C4-2B (cell line): ENCODE data around the gene ELMO1.

Experiments used
- H3K27ac ChIP-seq: fragments of 450-650 bp; 2 replicates; pipeline ENCODE4 v1.5.1; 2017
- CTCF ChIP-seq: fragments of 450-650 bp; conservative IDR thresholded peaks from 2 replicates; pipeline ENCODE4 v1.5.1; 2017; ENCODE audit warnings: mild to moderate bottlenecking
- ZFX ChIP-seq: fragments of 450-650 bp; IDR thresholded peaks from 2 replicates; pipeline ENCODE4 v1.6.1; 2017

ELMO1 gene

GRCh38 chr7:37352251-37352880 is 96.3 kb downstream of the ELMO1 start:
- H3K27ac ChIP-seq, result no peak overlapping the region
- TF ChIP-seq CTCF, result no peak
- no peak for TF ChIP-seq ZFX

DNA sequence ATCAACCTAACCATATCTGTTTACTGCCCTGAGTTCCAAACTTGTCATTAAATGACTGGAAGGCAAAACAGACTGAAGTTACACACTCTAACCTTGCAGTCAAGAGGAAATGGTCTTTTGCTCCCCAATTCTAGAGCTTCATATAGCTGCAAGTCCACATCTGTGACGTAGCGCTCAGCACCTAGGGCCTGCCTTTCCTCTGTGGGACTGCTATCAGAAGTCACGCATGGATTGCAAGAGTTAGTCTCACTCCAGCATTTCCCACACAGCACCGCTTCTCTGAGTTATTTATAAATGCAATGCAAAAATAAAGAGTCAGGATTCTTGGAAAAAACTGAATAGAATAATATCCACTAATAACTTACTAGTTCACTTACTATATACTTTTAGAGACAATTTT is 96.9 kb downstream of the ELMO1 start:
- TF ChIP-seq CTCF (no peak), ZFX (no peak)
- H3K27ac ChIP-seq, result no peak overlapping the region

DNA sequence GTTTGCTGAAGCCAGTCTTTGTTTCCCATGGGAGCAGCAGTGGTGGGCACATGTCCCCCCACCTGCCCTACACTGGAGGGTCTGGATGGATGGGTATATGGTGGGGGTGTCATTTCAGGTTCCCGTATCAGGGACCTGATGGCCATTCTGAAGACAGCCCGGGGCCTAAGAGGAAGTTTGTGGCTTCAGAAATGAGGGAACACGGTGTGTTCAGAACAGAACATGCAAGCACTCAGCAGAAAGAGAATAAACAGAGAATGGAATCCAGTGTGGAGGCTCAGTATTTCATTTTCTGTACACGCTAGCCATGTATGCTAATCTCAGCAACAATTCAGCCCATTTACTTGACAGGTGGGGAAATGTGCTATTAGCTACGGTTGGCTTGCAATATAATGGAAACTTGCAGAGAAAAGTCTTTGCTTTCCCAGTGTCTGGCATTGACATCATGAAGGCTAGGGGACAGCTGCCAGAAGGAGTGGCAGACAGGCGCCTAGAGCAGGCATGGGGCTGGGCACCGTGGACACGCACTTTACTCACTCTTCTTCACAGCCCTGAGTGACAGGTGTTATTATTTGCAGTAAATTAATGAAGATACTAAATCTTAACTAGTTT is 98.6 kb downstream of the ELMO1 start:
- TF ChIP-seq CTCF (no peak), ZFX (no peak)
- H3K27ac ChIP-seq, result no peak overlapping the region

DNA sequence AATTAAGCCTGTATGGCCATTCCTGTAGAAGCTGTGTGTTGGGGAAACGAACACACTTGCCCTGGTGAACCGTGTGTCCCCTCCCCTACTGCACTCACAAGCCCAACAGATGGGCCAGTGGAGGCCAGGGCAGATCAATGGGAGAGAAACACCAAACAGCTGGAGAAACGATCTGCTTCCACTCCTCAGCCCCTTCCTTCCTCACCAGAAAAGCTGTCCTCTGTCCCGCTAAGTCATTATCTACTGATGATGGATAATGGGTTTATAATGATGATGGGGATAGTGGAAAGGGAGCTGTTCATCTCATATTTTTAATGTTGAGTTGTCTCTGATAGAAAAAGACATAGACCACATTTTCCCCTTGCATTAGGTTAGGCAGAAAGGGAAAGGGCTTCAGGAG is 99.7 kb downstream of the ELMO1 start:
- no peak overlapping the region for H3K27ac ChIP-seq
- TF ChIP-seq CTCF, result no peak
- no peak for TF ChIP-seq ZFX

DNA sequence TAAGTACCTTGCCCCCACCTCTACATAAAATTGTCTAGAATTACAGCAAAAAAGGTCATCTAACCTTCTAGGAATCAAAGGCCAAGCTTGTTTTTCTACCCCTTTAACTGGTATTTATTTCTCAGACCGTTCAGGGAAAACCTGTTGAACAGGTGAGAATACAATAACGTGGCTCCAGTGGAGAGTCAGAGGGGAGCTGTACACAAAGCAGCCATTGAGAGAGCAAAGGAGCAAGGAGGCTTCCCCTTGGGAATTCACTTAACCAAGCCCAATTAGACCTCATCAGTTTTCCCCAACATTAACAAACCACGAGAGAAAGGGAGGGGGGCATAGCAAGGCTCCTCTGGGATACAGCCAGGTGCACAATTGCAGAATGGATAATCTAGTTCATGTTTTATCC is 101.9 kb downstream of the ELMO1 start:
- TF ChIP-seq CTCF, result no peak
- TF ChIP-seq ZFX, result no peak
- no peak overlapping the region for H3K27ac ChIP-seq

GRCh38 chr7:37344886-37345579 is 103.6 kb downstream of the ELMO1 start:
- H3K27ac ChIP-seq, result no peak overlapping the region
- TF ChIP-seq ZFX (no peak), CTCF (no peak)

- TF ChIP-seq ZFX (no peak), CTCF (no peak)
Measured at GRCh38 chr7:37342688-37343471, 105.8 kb downstream of the ELMO1 start.

More at GRCh38 chr7:37342688-37343471, 105.8 kb downstream of the ELMO1 start:
- H3K27ac ChIP-seq, result no peak overlapping the region
